T follicular helper cell (primary cell): Measurements from ENCODE around the gene NPAS3.

ENCODE experiments used
- DNase-seq: peaks from one replicate; pipeline ENCODE4 v3.0.0-alpha.2; 2020; ENCODE audit warnings: low read depth

NPAS3 gene

GRCh38 chr14:33837943-33838683 is 899.4 kb downstream of the NPAS3 start:
- DNase-seq: no peak

- DNase-seq: peak; percentile 14
Measured at GRCh38 chr14:33839193-33840076, 900.8 kb downstream of the NPAS3 start.

GRCh38 chr14:33840797-33841196 is 902.1 kb downstream of the NPAS3 start:
- no peak for DNase-seq

GRCh38 chr14:33842299-33842698 is 903.6 kb downstream of the NPAS3 start:
- no peak for DNase-seq

GRCh38 chr14:33844118-33844517 is 905.4 kb downstream of the NPAS3 start:
- no peak for DNase-seq

- no peak for DNase-seq
Measured at GRCh38 chr14:33846100-33846824, 907.6 kb downstream of the NPAS3 start.

GRCh38 chr14:33847066-33847465 is 908.4 kb downstream of the NPAS3 start:
- DNase-seq: no peak

- DNase-seq: no peak
Measured at GRCh38 chr14:33848009-33848408, 909.3 kb downstream of the NPAS3 start.

- no peak for DNase-seq
Measured at GRCh38 chr14:33848706-33849454, 910.2 kb downstream of the NPAS3 start.

GRCh38 chr14:33849455-33849801 is 910.7 kb downstream of the NPAS3 start:
- DNase-seq: no peak

GRCh38 chr14:33850826-33851225 is 912.1 kb downstream of the NPAS3 start:
- DNase-seq: no peak

- DNase-seq: no peak
Measured at GRCh38 chr14:33851366-33851765, 912.7 kb downstream of the NPAS3 start.

GRCh38 chr14:33851931-33852330 is 913.3 kb downstream of the NPAS3 start:
- DNase-seq: no peak
